ENCODE measurements around the gene GTF3C5. TPM values are rescaled to one million over a fixed set of nuclear protein-coding genes. Genes with fewer than 3 reads are reported as not detected.
"Not testable (repeated sequence)": the region's sequence is repeated elsewhere in the genome, so short reads cannot be mapped to it uniquely, and the experiment has no call there.

The GTF3C5 gene
- total RNA-seq, 1 donor from 2014 or later, result 27.6 TPM

GRCh38 chr9:133046900-133047295 lies 16.1 kb downstream of the GTF3C5 start:
- intact Hi-C loops (cut with DNase I), result no loop called here

DNA sequence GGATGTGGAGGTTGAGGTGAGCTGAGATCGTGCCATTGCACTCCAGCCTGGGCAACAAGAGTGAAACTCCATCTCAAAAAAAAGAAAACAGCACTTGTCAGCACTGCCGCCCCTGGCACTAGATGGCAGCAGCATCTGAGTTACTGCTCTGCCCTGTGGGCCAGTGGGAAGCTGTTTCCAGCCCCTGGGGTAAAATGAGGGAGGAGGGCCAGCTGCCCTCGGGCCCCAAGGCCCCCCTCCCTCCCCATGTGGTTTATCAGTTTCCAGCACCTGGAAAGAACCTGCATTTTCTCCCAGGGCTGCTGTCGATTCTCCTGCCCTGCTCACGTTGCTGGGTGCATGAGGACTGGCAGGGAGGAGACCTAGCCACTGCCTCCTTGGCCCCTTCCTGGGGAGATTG lies 17.8 kb downstream of the GTF3C5 start:
- intact Hi-C loops (cut with DNase I), result no loop called here
- no peak for DNase-seq (ENCODE audit: low spot score)

More at GRCh38 chr9:133046900-133047295, 16.1 kb downstream of the GTF3C5 start:
- no peak for DNase-seq (ENCODE audit: low spot score)

DNA sequence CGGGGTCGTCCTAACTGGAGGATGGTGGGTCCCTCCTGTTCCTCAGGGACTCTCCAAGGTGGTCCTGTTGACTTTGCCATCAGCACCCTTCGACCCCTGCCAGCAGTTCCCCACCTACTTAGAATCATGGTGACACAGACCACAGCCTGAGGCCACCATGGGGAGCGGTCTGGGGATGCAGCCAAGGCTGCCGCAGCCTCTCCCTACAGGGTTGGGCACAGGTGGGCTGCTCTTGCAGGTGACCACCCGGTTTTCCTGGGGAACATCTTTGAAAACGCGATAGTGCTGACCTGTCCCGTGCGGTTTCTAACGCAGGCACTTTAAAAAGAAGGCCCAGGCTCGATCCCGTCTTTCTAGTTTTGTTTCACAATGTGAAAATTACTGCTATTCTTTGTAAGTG lies 18.2 kb downstream of the GTF3C5 start:
- intact Hi-C loops (cut with DNase I), result no loop called here
- no peak for DNase-seq (ENCODE audit: low spot score)

- intact Hi-C loops (cut with DNase I), result loop anchor here (5.0 kb wide), 1 partner anchor 97 kb away; no protein-coding TSS in a partner anchor
Observed at GRCh38 chr9:133050142-133050541, 19.3 kb downstream of the GTF3C5 start.

DNA sequence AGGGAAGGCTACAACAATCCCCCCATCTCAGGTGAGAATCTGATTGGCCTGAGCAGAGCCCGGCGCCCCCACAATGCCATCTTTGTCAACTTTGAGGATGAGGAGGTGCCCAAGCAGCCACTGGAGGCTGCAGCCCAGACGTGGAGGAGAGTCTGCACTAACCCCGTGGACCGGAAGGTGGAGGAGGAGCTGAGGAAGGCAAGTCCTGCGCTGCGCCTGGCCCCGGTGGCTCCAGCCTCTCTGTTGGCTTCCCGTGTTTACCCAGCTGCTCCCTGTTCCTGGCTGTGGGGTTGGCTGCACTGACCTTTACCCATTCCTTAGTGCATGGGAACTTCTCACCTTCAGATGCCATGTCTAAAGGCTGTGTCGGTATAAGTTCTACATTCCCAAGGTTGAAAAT lies 20.0 kb downstream of the GTF3C5 start:
- intact Hi-C loops (cut with DNase I), result loop anchor here (5.0 kb wide), 1 partner anchor 97 kb away; no protein-coding TSS in a partner anchor
- DNase-seq (ENCODE audit: low spot score), result no peak

More at GRCh38 chr9:133050142-133050541, 19.3 kb downstream of the GTF3C5 start:
- DNase-seq (ENCODE audit: low spot score), result no peak

- DNase-seq (ENCODE audit: low spot score), result no peak
- intact Hi-C loops (cut with DNase I), result loop anchor here (5.0 kb wide), 1 partner anchor 96 kb away; no protein-coding TSS in a partner anchor
Observed at GRCh38 chr9:133051281-133051900, 20.6 kb downstream of the GTF3C5 start.

DNA sequence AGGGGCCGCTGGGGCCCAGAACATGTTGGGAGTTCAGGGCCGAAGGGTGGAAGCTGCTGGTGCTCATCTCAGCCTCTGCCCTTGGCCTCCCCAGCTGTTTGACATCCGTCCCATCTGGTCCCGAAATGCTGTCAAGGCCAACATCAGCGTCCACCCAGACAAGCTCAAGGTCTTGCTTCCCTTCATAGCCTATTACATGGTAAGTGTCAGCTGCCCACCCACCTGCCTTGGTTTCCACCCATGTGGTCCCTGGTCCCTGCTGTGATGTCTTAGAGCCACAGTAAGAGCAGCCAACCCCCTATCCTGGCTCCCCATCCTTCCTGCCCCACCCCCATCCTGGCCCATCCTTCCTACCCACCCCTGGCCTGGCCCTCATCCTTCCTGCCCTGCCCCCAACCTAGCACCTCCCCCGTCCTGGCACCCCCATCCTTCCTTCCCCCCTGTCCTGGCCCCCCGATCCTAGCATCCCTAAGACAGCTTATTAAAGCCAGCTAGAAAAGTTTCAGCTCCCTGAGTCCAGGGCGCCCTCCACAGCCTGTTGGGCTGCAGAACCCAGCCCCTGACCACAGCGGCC lies 21.3 kb downstream of the GTF3C5 start:
- intact Hi-C loops (cut with DNase I), result loop anchor here (5.0 kb wide), 1 partner anchor 95 kb away; no protein-coding TSS in a partner anchor
- no peak for DNase-seq (ENCODE audit: low spot score)

DNA sequence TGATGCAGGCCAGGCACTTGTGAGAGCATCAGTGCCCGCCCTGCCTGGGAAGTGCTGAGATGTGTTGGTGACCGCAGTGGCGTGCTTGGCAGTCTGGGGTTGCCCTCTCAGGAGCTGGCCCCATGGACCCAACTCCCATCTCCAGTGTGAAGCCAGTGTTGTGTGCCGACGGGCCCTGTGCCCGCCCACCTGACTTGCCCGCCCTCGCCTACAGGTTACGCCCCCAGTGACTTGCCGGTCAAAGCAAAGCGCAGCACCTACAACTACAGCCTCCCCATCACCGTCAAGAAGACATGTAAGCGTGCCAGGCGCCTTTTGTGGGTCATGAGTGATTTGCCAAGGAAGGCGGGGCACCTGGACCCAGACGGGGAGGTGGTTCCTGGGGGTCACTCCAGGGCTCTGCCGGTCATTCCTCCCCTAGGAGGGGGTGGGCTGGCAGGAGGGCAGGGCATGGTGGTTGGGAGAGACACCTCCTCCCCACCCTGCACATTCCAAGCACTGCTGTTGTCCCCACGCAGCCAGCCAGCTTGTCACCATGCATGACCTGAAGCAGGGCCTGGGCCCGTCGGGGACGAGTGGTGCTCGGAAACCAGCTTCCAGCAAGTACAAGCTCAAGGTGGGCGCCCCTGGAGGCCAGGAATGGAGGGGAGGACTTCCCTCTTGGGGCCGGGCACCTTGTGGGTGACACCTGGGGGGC lies 23.5 kb downstream of the GTF3C5 start:
- no peak for DNase-seq (ENCODE audit: low spot score)
- intact Hi-C loops (cut with DNase I), result loop anchor here (5.0 kb wide), 1 partner anchor 93 kb away; no protein-coding TSS in a partner anchor

- DNase-seq (ENCODE audit: low spot score), result peak; percentile 88
- intact Hi-C loops (cut with DNase I), result loop anchor here (5.0 kb wide), 2 partner anchors 82 to 92 kb away; no protein-coding TSS in a partner anchor
Observed at GRCh38 chr9:133054966-133055365, 24.2 kb downstream of the GTF3C5 start.

GRCh38 chr9:133055788-133056420 lies 25.1 kb downstream of the GTF3C5 start:
- no peak for DNase-seq (ENCODE audit: low spot score)
- intact Hi-C loops (cut with DNase I), result loop anchor here (5.0 kb wide), 1 partner anchor 81 kb away; no protein-coding TSS in a partner anchor

- DNase-seq (ENCODE audit: low spot score), result no peak
- intact Hi-C loops (cut with DNase I), result loop anchor here (5.0 kb wide), 1 partner anchor 81 kb away; no protein-coding TSS in a partner anchor
Observed at GRCh38 chr9:133056533-133056932, 25.7 kb downstream of the GTF3C5 start.

DNA sequence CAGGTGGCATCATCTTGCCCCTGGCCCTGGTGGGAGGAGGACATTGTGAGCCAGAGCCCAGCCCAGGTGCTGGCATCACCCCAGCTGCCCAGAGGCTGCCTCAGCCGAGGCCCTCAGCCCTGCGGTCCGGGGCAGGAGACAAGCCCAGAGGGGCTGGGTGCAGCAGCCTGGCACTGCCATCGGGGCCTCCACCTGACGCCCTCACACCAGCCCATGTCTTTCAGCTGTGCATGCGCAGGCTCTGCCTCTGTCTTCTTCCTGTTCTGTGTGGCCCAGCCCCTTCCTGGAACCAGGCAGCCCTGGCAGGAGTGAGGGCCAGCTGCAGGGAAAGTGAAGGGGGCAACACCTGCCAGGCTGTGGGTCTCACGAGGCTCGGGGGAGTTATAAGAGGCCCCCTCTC lies 26.2 kb downstream of the GTF3C5 start:
- DNase-seq (ENCODE audit: low spot score), result no peak
- intact Hi-C loops (cut with DNase I), result loop anchor here (5.0 kb wide), 1 partner anchor 80 kb away; no protein-coding TSS in a partner anchor

DNA sequence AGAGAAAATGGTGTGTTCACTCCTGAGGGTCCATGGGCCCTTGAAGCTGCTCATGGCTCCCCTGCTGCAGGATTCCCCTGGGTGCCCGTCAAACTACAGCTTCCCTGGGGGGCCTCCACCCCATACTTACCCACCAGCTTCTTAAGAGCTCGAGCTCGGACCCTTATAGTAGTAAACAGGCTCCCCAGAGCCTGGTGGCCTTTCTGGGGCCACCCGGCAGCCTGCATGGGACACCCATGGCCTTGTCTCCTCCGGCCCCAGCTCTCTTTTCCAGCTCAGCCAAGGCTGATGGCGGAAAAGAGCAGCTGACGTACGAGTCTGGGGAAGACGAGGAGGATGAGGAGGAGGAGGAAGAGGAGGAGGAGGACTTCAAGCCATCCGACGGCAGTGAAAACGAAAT lies 26.8 kb downstream of the GTF3C5 start:
- intact Hi-C loops (cut with DNase I), result loop anchor here (5.0 kb wide), 1 partner anchor 80 kb away; no protein-coding TSS in a partner anchor
- no peak for DNase-seq (ENCODE audit: low spot score)

DNA sequence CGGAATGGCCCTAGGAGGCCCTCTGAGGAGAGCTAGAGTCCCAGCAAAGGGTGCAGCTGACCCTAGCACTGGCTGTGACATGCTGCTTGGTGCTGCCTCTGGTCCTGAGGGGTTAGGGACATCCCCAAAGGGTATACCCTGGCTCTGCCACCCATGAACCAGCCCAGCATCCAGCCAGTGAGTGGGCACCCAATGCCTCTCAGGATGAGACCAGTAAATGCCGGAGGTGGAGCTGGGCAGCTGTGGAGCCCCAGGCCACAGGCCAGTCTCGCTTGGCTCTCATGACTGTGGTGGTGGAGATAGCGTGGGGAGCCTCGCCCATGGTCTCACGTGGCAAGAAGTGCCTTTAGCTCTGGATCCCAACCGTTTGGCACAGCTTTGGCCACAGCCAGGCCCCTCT lies 27.3 kb downstream of the GTF3C5 start:
- intact Hi-C loops (cut with DNase I), result loop anchor here (5.0 kb wide), 1 partner anchor 79 kb away; no protein-coding TSS in a partner anchor
- DNase-seq (ENCODE audit: low spot score), result no peak

DNA sequence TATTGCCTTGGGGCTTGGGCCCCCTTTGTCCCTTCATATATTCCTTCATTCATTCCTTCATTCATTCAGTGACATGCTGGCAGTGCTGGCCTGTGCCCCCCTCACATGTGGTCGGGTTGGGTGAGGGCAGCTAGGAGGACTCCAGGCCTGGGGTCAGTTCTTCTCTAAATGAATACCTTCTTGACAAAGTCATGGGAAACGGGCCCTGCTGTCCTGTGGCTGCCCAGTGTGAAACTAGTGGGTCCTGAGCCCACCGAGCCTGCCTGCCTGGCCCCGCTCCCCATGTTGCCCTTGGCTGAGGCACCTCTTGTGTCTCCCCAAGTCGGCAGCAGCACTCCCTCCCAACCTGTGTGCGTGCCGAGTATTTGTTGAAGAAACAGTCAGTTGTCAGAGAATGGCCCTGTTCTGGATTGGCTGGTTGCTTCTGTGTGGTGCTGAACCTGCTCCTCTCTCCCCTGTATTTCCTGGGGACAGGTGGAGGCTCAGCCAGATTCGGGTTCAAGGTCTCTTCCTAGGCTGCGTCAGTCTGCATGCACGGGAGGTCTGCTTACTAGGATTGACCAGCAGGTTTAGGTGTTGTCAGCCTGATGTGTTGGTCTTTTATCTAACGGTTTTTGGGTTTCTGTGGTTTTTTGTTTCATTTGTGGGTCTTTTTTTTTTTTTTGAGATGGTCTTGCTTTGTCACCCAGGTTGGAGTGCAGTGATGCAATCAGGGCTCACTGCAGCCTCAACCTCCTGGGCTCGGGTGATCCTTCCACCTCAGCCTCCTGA lies 27.9 kb downstream of the GTF3C5 start:
- DNase-seq (ENCODE audit: low spot score), result no peak
- intact Hi-C loops (cut with DNase I), result loop anchor here (5.0 kb wide), 1 partner anchor 79 kb away; no protein-coding TSS in a partner anchor

GRCh38 chr9:133059623-133060022 lies 28.8 kb downstream of the GTF3C5 start:
- intact Hi-C loops (cut with DNase I), result loop anchor here (5.0 kb wide), 1 partner anchor 78 kb away; no protein-coding TSS in a partner anchor
- no peak for DNase-seq (ENCODE audit: low spot score)

DNA sequence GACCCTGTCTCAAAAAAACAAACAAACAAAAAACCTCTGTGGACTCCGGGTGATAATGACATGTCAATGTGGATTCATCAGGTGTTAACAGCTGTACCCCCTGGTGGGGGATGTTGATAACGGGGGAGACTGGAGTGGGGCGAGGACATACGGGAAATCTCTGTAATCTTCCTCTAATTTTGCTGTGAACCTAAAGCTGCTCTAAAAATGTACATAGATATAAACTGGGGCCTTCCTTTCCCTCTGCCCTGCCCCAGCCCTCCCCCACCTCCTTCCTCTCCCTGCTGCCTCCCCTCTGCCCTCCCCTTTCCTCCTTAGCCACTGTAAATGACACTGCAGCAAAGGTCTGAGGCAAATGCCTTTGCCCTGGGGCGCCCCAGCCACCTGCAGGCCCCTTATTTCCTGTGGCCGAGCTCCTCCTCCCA lies 29.6 kb downstream of the GTF3C5 start:
- no peak for DNase-seq (ENCODE audit: low spot score)
- intact Hi-C loops (cut with DNase I), result no loop called here

DNA sequence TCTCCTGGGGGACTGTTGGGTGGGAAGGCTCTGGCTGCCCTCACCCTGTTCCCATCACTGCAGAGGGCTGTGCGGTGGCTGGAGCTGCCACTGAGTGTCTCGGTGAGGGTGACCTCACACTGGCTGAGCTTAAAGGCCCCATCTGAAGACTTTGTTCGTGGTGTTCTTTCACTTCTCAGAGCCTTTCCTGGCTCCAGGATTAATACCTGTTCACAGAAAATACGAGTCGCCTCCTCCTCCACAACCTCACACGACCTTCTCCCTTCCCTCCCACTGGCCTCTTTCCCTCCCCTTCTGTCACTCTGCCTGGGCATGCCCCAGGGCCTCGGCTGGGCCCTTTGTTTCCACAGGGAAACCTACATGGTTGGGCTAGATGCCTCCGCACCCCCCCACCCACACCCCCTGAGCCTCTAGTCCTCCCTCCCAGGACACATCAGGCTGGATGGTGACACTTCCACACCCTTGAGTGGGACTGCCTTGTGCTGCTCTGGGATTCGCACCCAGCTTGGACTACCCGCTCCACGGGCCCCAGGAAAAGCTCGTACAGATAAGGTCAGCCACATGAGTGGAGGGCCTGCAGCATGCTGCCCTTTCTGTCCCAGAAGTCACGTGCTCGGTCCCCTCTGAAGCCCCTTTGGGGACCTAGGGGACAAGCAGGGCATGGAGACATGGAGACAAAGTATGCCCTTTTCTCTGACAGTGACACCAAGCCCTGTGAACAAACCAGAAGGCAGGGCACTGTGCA lies 30.4 kb downstream of the GTF3C5 start:
- intact Hi-C loops (cut with DNase I); DNase-seq (ENCODE audit: low spot score): not testable (repeated sequence)

Data from cardiac septum (tissue), 1 donor.